GM19372 (cell line): ENCODE results near the gene TRAPPC12.
"Not testable (repeated sequence)": the region's sequence is repeated elsewhere in the genome, so short reads cannot be mapped to it uniquely, and the experiment has no call there.

Experiments
- ATAC-seq: cut with Tn5 transposase; IDR thresholded peaks from one replicate; pipeline ENCODE4 v1.9.1; 2021; ENCODE audit warnings: mild to moderate bottlenecking, low read depth, moderate library complexity; ENCODE audit not compliant: unreplicated experiment

Gene TRAPPC12

GRCh38 chr2:3368261-3368722 lies 11.2 kb upstream of the TRAPPC12 start:
- no peak for ATAC-seq

- ATAC-seq, result not testable (repeated sequence)
These were observed 9.9 kb upstream of the TRAPPC12 start for GRCh38 chr2:3369340-3370181.

- no peak for ATAC-seq
These were observed 2.7 kb upstream of the TRAPPC12 start for GRCh38 chr2:3376821-3377220.

DNA sequence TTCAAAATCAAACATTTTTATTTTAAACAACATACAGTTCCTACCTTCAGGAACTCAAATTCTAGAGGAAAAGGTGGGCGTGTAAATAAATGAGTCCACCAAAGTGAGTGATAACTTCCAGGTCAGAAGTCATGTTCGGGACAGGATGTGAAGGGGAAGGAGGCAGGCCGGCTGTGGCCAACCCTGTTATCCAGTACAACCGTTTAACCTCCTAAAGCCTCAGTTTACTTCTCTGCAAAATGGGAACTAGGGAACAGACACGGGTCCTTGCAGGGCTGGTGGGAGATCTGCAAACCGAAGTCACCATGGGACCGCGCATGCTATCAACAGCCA lies 2.2 kb upstream of the TRAPPC12 start:
- ATAC-seq, result peak; percentile 12

DNA sequence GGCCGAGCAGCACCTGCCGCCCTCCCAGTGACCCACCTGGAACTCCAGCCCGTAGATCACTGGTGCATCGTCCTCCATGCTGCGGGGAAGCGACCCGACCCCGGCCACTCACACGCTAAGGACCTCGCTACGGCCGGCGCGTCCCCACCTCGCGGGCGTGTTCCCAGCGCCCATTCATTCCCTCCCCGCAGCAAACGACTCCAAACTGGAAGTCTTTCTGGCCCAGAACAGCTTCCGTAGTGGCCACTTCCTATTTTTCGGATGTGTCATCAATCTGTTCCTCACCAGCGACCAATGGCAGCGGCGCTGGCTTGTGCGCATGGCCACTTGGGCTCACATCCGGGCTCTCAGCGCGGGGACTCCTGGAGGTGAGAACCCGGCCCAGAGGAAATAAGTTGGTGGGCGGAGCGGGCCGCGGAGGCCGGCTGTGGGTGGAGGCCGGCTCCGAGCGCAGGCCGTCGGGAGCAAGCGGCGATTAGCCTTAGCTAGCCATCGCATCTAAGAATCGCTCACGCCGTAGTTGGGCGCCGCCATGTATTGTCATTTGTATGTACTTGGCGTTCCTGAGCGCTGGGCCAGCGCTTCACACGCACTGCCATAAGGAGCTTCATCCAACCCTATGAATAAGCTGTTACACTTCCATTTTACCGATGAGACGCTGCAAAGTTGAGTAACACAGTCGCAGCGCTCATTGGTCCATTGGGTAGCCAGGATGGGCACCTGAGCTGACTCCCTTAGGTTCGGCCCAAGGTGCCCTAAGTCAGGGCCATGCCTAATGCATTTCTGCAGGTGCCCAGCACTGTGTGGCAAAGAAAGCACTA lies 1.7 kb upstream of the TRAPPC12 start, which contains the start of gene EIPR1:
TSS of gene EIPR1 (minus strand) at position 207 of the 821 bp plus-strand sequence. CDS start at position 78, 129 bp downstream.
- ATAC-seq, result peak; percentile 75

DNA sequence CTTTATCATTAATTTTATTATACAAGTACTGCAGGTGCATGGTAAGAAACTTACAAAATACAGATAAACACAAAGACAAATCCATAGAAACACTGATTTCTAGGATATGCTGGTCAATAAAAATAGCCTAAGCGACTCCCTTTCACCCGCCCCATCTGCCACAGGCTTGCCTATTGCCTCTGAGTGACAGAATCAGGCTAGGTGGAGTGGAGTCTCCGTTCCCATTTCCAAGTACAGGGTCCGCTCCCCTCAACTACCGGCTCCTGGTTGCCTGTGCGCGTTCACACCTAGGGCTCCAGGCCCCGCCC lies 201 bp upstream of the TRAPPC12 start:
- ATAC-seq, result no peak

- ATAC-seq, result no peak
These were observed 7.0 kb downstream of the TRAPPC12 start for GRCh38 chr2:3386448-3386958.

GRCh38 chr2:3387011-3387410 lies 7.5 kb downstream of the TRAPPC12 start:
- no peak for ATAC-seq

DNA sequence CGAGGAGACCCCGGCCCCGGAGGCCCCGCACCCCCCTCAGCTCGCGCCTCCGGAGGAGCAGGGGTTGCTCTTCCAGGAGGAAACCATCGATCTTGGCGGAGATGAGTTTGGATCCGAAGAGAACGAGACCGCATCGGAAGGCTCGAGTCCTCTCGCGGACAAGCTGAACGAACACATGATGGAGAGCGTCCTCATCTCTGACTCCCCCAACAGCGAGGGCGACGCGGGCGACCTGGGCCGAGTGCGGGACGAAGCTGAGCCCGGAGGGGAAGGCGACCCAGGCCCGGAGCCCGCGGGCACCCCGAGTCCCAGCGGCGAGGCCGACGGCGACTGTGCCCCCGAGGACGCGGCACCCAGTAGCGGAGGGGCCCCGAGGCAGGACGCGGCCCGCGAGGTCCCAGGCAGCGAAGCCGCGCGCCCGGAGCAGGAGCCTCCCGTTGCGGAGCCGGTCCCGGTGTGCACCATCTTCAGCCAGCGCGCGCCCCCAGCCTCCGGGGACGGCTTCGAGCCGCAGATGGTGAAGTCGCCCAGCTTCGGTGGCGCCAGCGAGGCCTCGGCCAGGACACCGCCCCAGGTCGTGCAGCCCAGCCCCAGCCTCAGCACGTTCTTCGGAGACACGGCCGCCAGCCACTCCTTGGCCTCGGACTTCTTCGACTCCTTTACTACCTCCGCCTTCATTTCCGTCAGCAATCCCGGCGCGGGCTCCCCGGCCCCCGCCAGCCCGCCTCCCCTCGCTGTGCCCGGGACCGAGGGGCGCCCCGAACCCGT lies 8.3 kb downstream of the TRAPPC12 start:
- no peak for ATAC-seq

DNA sequence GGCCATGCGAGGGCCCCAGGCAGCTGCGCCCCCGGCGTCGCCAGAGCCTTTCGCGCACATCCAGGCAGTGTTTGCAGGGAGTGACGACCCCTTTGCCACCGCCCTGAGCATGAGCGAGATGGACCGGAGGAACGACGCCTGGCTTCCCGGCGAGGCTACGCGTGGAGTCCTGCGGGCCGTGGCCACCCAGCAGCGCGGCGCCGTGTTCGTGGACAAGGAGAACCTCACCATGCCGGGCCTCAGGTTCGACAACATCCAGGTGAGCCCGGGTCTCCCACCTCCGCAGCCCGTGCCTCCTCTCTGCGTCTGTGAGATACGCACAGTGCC lies 8.9 kb downstream of the TRAPPC12 start:
- no peak for ATAC-seq

DNA sequence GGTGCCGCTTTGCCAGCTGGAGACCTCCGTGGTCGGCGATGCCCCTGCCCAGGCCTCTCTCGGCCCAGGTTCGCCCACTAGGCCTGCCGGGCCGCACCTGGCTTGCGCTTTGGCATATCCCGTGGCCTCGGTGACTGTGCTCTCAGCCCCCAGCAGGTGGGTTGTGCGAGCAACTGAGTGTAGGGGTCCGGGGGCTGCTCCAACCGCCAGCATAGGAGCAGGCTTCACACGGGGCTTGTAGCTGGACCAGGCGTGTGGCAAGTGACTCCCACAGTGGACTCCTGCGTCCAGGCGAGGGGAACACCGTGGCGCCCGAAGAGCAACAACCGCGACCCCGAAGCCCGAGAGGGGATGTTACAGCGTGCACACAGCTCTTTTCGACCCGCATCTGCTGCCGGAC lies 9.7 kb downstream of the TRAPPC12 start:
- no peak for ATAC-seq

DNA sequence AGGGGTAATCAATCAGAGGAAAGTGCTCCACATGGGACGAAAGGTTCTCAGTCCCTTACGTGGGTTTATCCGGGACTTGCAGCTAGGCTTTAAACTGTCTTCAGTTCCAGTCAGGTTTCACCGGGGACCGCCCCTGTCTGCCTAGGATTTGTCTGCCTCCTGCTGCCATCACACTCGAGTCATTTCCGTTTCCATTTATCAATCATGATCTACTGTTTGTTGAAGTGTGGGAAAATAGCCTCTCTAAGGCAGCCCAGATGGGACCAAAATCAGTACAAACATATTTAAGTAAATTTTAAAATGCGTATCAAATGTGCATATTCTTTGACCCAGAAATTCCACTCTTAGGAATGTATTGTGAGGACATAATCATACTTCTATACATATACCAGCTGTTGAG lies 10.5 kb downstream of the TRAPPC12 start:
- no peak for ATAC-seq

GRCh38 chr2:3392216-3392615 lies 12.7 kb downstream of the TRAPPC12 start:
- no peak for ATAC-seq

- ATAC-seq, result peak; percentile 48
These were observed 17.5 kb downstream of the TRAPPC12 start for GRCh38 chr2:3396920-3397559.

- ATAC-seq, result no peak
These were observed 19.4 kb downstream of the TRAPPC12 start for GRCh38 chr2:3398857-3399256.

GRCh38 chr2:3399381-3399780 lies 19.9 kb downstream of the TRAPPC12 start:
- ATAC-seq, result no peak

DNA sequence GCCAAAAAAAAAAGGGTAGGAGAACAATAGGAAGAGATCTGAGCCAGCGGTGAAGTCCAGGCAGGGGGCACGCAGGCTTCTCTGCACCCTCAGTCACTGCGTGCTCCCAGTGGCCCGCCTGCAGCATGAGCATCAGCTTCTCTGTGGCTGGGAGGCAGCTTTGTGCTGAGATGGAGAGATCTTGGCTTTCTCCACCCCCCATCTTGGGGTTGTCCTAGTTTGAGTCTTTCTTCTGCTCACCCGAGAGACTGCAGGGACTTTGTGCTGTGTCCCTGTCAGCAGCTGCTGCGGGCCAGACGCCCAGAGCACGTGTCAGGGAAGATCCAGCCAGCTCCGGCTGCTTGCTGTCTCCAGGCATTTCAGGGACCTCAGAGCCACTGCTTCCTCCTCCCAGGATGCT lies 20.3 kb downstream of the TRAPPC12 start:
- ATAC-seq, result no peak

DNA sequence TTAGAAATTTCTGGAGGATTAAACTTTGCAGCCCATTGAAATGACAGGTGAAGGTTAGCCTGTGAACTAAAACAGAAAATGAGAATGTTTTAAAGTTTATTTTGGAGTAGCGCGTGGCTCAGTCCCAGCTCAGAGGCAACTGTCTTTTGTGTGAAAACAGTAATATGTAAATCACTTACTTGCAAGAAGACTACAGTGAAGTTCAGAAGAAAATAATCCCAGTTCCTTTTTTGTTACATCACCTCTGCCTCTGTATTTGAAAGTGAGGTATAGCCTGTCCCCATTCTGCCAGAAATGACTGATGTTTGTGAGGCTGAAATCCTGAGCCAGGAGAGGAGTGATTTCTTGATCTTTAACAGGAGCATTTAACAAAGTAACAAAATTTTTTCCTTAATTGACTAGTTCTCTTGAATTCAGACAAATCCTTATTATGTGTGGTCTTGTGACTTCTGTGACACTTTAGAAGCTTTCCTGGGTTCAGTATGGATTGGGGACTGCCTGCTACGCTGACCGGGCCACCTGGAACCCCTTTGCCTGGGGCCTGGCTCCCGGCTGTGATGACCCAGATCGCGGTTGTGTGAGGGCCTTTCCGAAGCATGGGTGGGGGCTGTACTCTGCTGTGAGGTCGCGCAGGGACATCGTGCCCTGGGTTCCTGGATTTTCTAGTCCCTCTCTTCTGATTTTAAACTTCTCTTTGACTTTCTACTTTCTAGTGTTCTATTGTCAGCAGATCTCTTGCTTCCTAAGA lies 24.3 kb downstream of the TRAPPC12 start:
- peak; percentile 100 for ATAC-seq

- ATAC-seq, result no peak
These were observed 24.9 kb downstream of the TRAPPC12 start for GRCh38 chr2:3404349-3404894.
